BLaER1 treated with 17β-estradiol and CSF1 and Interleukin-3, amounts not matched to agents 10 nM and 100 nM (cell line): Measurements from ENCODE around the gene ABHD4.

Experiments used
- H3K27ac ChIP-seq, 11 experiments: shearing (Covaris generic); formaldehyde crosslinking; 2 replicates each; pipeline ENCODE4 v1.8.1; 2022
- H3K27me3 ChIP-seq, 11 experiments: shearing (Covaris generic); formaldehyde crosslinking; 2 replicates each; pipeline ENCODE4 v1.8.1; 2022
- H3K36me3 ChIP-seq, 11 experiments: shearing (Covaris generic); formaldehyde crosslinking; 2 replicates each; pipeline ENCODE4 v1.8.1; 2022
- H3K4me1 ChIP-seq, 10 experiments: shearing (Covaris generic); formaldehyde crosslinking; 2 replicates each; pipeline ENCODE4 v1.8.1; 2022
- H3K4me2 ChIP-seq, 11 experiments: shearing (Covaris generic); formaldehyde crosslinking; 2 replicates each; pipeline ENCODE4 v1.8.1; 2022
- H3K4me3 ChIP-seq, 10 experiments: shearing (Covaris generic); formaldehyde crosslinking; 2 replicates each; pipeline ENCODE4 v1.8.1; 2022
- H3K9ac ChIP-seq, 11 experiments: shearing (Covaris generic); formaldehyde crosslinking; 2 replicates each; pipeline ENCODE4 v1.8.1; 2022
- H3K9me3 ChIP-seq, 11 experiments: shearing (Covaris generic); formaldehyde crosslinking; replicated peaks in 1 of 11; 2 replicates each; pipeline ENCODE4 v1.8.1; 2022
- H4K20me1 ChIP-seq, 11 experiments: shearing (Covaris generic); formaldehyde crosslinking; 2 replicates each; pipeline ENCODE4 v1.8.1; 2022
- Cebpa-rat ChIP-seq, 11 experiments: shearing (Covaris generic); IDR thresholded peaks; 2 replicates each; pipeline ENCODE4 v1.8.1; 2022

Gene ABHD4

GRCh38 chr14:22646570-22647254 lies 48.6 kb downstream of the ABHD4 start:
- no peak overlapping the region for H3K9ac ChIP-seq
- H3K4me1 ChIP-seq: peaks cover 4 to 17% (median 13%) of the 10 kb centered on the region in 10 experiments; a peak in 12 of 20 replicates
- H3K36me3 ChIP-seq: no peaks in the 10 kb centered on the region
- H3K4me2 ChIP-seq: peak overlapping the region in 4 of 11 experiments; percentile 11 to 50 (median 34); a peak in 6 of 22 replicates
- H3K4me3 ChIP-seq: no peak overlapping the region
- no peaks in the 10 kb centered on the region for H3K9me3 ChIP-seq
- no peaks in the 10 kb centered on the region for H3K27me3 ChIP-seq
- H4K20me1 ChIP-seq: no peaks in the 10 kb centered on the region
- no peak for TF ChIP-seq Cebpa-rat (IDR thresholded peaks at IDR 0.05)
- H3K27ac ChIP-seq: no peak overlapping the region

- Histone ChIP-seq H4K20me1 (no peaks in the 10 kb centered on the region), H3K27ac (no peak overlapping the region), H3K4me2 (no peak overlapping the region), H3K4me3 (no peak overlapping the region), H3K27me3 (no peaks in the 10 kb centered on the region), H3K9ac (no peak overlapping the region), H3K4me1 (peaks cover 4 to 17% (median 13%) of the 10 kb centered on the region in 10 experiments; a peak in 12 of 20 replicates), H3K9me3 (no peaks in the 10 kb centered on the region), H3K36me3 (no peaks in the 10 kb centered on the region)
- no peak for TF ChIP-seq Cebpa-rat (IDR thresholded peaks at IDR 0.05)
Measured at GRCh38 chr14:22648506-22648905, 50.4 kb downstream of the ABHD4 start.

- Histone ChIP-seq H3K4me3 (no peak overlapping the region), H3K36me3 (no peaks in the 10 kb centered on the region), H4K20me1 (no peaks in the 10 kb centered on the region), H3K4me2 (peak overlapping the region in 2 of 11 experiments; percentile 17 to 22; a peak in 2 of 22 replicates), H3K4me1 (peaks cover 4 to 17% (median 13%) of the 10 kb centered on the region in 10 experiments; a peak in 12 of 20 replicates), H3K27ac (no peak overlapping the region; a peak in 1 of 22 replicates), H3K27me3 (no peaks in the 10 kb centered on the region), H3K9me3 (no peaks in the 10 kb centered on the region), H3K9ac (no peak overlapping the region)
- no peak for TF ChIP-seq Cebpa-rat (IDR thresholded peaks at IDR 0.05)
Measured at GRCh38 chr14:22650046-22650739, 52.1 kb downstream of the ABHD4 start.

- Histone ChIP-seq H3K4me1 (peaks cover 4 to 14% (median 12%) of the 10 kb centered on the region in 10 experiments; a peak in 12 of 20 replicates), H3K27me3 (no peaks in the 10 kb centered on the region), H3K27ac (no peak overlapping the region), H3K9me3 (no peaks in the 10 kb centered on the region), H4K20me1 (no peaks in the 10 kb centered on the region), H3K4me2 (peak overlapping the region in 6 of 11 experiments; percentile 1 to 25 (median 12); a peak in 6 of 22 replicates), H3K9ac (no peak overlapping the region), H3K36me3 (no peaks in the 10 kb centered on the region), H3K4me3 (no peak overlapping the region)
- no peak for TF ChIP-seq Cebpa-rat (IDR thresholded peaks at IDR 0.05)
Measured at GRCh38 chr14:22650960-22651521, 52.9 kb downstream of the ABHD4 start.

- no peak overlapping the region for H3K4me3 ChIP-seq
- H3K9me3 ChIP-seq: no peaks in the 10 kb centered on the region
- no peaks in the 10 kb centered on the region for H3K27me3 ChIP-seq
- no peak overlapping the region for H3K27ac ChIP-seq
- TF ChIP-seq Cebpa-rat (IDR thresholded peaks at IDR 0.05): no peak
- H4K20me1 ChIP-seq: no peaks in the 10 kb centered on the region
- H3K4me1 ChIP-seq: peaks cover 3 to 14% (median 7%) of the 10 kb centered on the region in 10 experiments; a peak in 12 of 20 replicates
- H3K9ac ChIP-seq: no peak overlapping the region
- no peaks in the 10 kb centered on the region for H3K36me3 ChIP-seq
- peak overlapping the region in 4 of 11 experiments; percentile 1 to 22 (median 10); a peak in 3 of 22 replicates for H3K4me2 ChIP-seq
Measured at GRCh38 chr14:22651586-22651985, 53.5 kb downstream of the ABHD4 start.

GRCh38 chr14:22653012-22653621 lies 55.0 kb downstream of the ABHD4 start:
- Histone ChIP-seq H4K20me1 (no peaks in the 10 kb centered on the region), H3K9me3 (no peaks in the 10 kb centered on the region), H3K4me3 (no peak overlapping the region), H3K27me3 (no peaks in the 10 kb centered on the region), H3K27ac (no peak overlapping the region), H3K36me3 (no peaks in the 10 kb centered on the region), H3K4me2 (no peak overlapping the region), H3K9ac (no peak overlapping the region), H3K4me1 (peaks cover 0 to 25% (median 12%) of the 10 kb centered on the region in 10 experiments; a peak in 15 of 20 replicates)
- TF ChIP-seq Cebpa-rat (IDR thresholded peaks at IDR 0.05): no peak

- Histone ChIP-seq H3K9ac (no peak overlapping the region), H3K27ac (no peak overlapping the region), H3K4me3 (no peak overlapping the region), H3K36me3 (no peaks in the 10 kb centered on the region), H3K4me1 (peaks cover 0 to 17% (median 10%) of the 10 kb centered on the region in 10 experiments; a peak in 15 of 20 replicates), H3K4me2 (no peak overlapping the region), H3K27me3 (no peaks in the 10 kb centered on the region), H3K9me3 (no peaks in the 10 kb centered on the region), H4K20me1 (no peaks in the 10 kb centered on the region)
- no peak for TF ChIP-seq Cebpa-rat (IDR thresholded peaks at IDR 0.05)
Measured at GRCh38 chr14:22656226-22656625, 58.1 kb downstream of the ABHD4 start.

GRCh38 chr14:22656945-22657731 lies 59.0 kb downstream of the ABHD4 start:
- Histone ChIP-seq H3K4me3 (no peak overlapping the region), H3K4me2 (peak overlapping the region in 9 of 11 experiments; percentile 4 to 55 (median 35); a peak in 14 of 22 replicates), H3K36me3 (no peaks in the 10 kb centered on the region), H3K27me3 (no peaks in the 10 kb centered on the region), H3K27ac (no peak overlapping the region), H3K4me1 (peaks cover 0 to 12% (median 10%) of the 10 kb centered on the region in 10 experiments; a peak in 15 of 20 replicates), H3K9me3 (no peaks in the 10 kb centered on the region), H4K20me1 (no peaks in the 10 kb centered on the region), H3K9ac (no peak overlapping the region; a peak in 2 of 22 replicates)
- no peak for TF ChIP-seq Cebpa-rat (IDR thresholded peaks at IDR 0.05)
